NCI-H1694 (cell line): ENCODE measurements around the gene SORT1.
"Not testable (repeated sequence)": the region's sequence is repeated elsewhere in the genome, so short reads cannot be mapped to it uniquely, and the experiment has no call there.

Source experiments
- DNase-seq: peaks from one replicate; lab custom pipeline; 2025; lab: John Stamatoyannopoulos, UW

SORT1 gene

DNA sequence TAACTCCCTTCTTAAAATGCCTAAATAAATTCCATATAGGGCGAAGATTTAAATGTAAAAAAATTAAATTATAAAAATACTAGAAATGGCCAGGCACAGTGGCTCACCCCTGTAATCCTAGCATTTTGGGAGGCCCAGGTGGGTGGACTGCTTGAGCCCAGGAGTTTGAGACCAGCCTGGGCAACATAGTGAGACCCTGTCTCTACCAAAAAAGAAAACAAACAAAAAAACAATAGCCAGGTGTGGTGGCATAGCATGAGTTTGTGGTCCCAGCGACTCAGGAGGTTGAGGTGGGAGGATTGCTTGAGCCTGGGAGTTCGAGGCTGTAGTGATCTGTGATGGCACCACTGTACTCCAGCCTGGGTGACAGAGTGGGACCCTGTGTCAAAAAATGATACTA is 17.8 kb downstream of the SORT1 start:
- DNase-seq, result no peak

DNA sequence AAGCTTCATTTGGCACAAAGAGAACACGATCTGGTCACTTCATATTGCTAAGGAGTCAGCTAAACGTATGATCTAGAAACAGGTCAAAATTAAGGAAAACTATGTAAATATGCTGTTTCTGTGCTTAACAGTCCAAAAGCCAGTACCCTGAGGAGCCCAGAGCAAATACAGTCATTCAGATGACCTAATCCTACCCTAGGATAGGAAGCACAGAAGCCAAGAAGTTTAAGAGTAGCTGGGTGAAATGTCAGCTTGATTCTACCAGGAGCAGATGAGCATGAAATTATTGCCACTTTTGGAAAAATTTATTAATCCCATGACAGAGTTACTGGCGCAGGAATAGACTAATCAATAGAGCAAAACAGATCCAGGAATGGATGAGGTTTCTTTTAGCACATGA is 18.3 kb downstream of the SORT1 start:
- no peak for DNase-seq

DNA sequence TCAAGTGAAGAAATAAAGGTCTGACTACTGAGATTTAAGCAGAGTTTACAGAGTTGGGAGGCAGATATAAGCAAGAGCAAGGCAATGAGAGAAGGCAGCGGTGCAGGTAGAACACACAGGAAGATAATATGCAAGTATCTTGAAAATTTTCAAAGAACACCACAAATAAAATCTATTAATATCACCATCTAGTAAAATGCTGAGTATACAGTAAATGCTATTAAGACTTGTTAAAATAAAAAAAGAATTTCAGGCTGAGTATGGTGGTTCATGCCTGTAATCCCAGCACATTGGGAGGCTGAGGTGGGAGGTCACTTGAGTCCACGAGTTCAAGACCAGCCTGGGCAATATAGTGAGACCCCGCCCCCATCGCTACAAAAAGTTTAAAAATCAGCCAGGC is 20.0 kb downstream of the SORT1 start:
- DNase-seq, result no peak

DNA sequence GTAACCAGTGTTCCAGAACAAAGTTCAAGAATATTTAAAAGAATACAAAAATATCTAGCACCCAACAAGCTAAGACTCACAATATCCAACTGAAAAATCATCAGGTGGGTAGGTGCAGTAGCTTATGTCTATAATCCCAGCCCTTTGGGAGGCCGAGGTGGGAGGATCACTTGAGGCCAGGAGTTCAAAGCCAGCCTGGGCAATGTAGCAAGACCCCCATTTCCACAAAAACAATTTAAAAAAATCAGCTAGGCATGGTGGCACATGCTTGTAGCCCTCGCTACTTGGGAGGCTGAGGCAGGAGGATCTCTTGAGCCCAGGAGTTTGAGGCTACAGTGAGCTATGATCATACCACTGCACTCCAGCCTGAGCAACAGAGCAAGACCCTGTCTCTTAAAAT is 24.0 kb downstream of the SORT1 start:
- DNase-seq, result not testable (repeated sequence)

DNA sequence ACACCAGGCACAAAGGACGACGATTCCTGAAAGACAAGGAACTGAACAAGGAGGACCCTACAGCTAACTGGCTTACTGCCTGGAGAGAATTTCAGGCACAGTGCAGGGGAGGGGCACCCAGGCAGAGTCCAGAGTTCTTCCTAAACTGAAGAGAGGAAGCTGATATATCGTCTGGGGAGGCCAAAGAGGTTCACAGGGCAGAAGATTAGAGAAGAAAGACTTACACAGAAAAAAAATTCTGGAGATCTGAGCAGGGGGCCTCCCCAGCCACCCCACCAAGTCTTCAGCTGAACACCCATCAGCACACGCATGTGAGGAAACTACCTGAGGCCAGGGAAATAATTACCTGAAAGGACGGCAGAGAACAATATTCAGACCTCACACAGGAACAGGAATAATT is 24.6 kb downstream of the SORT1 start:
- no peak for DNase-seq

DNA sequence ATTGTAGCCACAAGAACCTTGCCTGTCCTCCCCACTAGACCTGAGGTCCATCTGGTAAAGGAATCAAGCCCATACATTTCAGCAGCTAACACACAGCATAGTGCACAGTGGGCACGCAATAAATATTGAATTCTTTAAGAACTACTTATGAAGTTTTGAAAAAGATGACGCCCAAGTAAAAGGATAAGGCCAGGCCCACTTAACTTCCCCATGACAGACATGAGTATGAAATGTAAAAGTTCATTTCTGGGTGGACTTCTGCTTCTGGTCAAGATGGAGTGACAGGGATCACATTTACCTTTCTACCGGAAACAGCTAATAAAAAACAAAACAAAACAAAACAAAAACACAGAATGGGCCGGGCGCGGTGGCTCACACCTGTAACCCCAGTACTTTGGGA is 25.4 kb downstream of the SORT1 start:
- DNase-seq, result no peak

DNA sequence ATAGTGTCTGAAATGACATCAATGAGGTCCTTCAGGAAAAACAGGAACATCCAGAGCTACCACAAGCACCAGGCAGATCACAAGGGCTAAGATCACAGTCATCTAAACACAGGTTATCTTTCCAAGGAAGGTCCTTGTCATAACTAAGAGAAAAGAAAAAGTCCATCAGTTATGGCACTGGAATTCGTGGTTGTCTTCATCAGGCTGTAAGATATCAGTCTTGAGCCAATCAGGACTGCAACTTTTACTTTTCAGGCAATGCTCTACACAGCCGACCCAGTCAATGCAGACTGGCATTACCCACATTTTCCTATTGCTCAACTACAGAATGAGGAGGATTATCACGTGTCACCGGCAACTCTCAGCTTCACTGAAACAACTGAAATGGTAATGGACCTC is 26.4 kb downstream of the SORT1 start:
- no peak for DNase-seq

DNA sequence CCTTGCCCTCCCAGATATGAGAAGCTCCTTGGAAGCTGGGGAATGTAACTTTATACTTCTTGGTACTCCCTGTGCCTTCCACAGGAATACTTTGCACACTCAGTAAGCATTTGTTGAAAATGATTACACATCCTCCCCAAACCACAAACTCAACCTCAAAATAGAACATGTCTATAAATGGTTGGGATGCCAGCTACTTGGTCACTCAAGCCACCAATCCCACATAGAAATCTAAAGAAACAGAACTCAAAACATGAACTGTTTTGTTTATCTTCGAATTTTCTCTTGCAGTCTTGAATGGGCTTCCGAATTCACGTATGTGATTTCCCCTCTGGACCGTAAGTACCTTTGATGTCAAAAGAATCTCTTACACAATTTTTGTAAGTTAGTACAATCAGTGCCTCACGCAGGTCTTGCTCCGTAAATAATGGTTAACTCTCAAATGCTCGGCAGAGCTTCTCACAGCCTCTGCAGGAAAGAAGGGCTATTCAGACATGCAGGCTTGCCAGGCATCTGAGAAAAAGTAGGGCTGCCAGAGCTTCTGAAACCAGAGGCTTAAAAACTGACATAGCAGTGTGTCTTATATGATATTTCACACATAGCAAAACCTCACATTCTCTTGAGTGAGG is 26.9 kb downstream of the SORT1 start:
- DNase-seq, result no peak

DNA sequence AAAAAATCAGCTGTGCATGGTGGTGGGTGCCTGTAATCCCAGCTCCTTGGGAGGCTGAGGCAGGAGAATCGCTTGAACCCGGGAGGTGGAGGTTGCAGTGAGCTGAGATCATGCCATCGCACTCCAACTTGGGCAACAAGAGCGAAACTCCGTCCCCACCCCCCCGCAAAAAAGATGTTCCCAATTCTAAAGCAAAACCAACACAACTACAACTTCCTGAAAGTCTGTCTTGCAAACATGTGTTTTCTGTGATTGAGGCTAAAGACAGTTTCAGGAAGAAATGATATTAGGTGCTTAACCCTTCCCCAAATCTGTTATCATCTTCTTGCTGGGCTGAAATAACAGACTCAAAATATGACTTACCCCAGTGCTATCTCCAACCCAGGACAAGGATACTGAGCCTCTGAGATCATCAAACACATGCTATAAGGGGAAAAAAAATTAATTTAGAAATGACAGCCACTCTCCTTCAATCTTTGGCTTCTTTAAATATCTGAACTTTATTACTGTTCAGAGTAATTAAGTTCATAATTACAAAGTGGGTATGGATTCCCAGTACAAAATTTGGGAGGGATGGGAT is 28.5 kb downstream of the SORT1 start:
- no peak for DNase-seq

DNA sequence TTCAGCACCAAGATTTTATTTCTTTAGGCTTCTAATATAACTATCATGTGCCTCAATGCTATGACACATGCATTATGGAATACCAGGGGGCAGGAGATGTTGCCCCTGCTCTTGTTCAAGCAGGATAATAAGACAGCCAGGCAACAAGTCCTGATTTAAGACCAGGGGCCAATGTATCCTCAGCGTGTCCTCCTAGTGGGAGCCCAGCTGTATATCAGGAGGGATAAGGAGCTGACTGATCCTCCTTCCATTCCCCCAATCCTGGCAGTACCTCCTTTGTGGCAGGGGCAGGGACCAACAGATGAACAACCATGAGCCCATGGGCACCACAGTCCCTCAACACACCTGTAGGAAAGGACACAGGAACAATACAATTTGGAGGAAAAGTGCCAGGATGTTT is 29.3 kb downstream of the SORT1 start:
- no peak for DNase-seq

DNA sequence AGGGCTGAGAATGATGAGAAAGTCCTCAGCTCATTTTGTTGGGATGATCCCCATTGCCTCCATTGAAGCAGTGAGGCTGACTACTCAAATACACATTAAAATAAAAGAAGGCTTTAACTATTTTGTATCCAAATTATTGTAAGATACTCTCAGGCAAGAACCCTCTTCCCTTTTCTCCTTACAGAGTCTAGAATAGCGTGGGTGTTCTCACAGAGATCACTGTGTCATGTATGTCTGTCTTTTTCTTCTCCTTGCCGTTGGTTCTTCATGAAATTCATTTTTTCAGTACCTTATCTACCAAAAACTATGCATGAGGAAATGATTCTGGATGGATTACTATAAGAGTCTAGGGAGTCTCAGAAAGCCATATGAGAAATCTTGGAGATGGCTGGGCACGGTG is 30.1 kb downstream of the SORT1 start:
- DNase-seq, result no peak

DNA sequence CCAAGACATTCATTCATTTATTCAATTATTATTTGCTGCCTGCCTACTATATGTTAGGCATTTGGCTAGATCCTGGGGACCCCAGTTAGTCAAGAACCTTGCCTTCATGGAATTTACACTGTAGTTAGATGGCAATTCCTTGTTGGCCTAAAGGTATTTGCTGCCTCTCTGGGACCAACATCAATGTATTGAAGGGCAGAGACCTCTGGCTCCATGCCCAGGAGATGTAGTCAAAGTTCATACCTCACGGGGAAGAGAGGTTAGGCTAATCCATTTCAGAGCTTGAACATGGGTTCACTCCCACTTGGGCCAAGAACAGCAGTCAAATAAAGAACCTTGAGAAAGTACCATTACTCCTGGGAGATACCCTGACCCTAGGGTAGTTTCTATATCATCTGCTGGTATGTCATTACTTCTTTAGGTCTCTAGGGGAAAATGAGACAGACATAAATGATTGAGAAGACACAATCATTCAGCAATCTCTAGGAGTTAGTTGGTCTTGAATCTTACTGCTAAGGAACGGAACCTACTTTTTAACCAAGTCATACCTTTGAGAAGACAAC is 32.0 kb downstream of the SORT1 start:
- DNase-seq, result no peak

DNA sequence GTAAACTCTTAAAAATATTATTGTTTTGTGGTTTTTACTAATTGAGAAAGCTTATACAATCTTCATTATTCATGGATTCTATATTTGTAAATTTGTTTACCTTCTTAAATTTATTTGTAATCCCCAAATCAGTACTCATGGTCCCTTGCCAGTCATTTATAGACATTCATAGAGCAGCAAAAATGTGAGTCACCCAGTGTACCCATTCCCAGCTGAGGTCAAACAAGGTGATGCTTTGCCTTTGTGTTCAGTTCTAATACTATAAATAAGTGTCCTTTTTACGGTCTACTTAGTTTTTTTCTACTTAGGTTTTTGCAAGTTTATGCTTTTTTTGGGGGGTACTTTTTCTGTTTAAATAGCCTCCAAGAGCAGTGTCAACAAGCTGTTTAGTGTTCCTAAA is 36.1 kb downstream of the SORT1 start:
- no peak for DNase-seq

DNA sequence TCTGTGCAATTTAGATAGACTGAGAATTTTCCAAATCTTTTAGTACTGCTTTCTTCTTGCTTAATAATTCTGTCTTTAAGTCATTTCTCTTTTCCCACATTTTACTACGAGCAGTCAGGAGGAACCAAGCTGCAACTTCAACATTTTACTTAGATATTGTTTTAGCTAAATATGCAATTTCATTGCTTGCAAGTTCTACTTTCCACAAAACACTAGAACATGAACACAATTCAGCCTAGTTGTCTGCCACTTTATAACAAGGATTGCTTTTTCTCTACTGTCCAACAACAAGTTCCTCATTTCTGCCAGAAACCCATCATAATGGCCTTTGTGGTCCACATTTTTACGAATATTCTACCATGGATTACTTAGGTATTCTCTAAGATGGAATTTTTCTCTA is 36.6 kb downstream of the SORT1 start:
- no peak for DNase-seq

DNA sequence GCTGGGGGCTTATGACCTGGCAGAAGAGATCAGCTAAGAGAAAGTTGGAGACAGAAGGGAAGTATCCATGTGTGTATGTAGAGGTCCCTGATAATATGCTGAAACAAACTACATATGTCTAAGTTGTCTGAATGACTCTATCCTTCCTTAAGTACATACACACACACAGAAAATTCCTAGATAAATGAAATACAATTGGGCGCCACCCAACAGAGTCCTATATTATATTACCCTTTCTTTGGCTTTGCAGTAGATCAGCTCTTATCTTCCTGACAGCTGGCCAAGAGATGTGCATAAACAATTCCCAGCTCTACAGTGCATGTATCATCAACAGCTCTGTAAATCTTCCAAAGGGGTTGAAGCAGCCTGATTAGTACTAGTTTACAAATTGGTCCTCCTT is 40.1 kb downstream of the SORT1 start:
- no peak for DNase-seq

DNA sequence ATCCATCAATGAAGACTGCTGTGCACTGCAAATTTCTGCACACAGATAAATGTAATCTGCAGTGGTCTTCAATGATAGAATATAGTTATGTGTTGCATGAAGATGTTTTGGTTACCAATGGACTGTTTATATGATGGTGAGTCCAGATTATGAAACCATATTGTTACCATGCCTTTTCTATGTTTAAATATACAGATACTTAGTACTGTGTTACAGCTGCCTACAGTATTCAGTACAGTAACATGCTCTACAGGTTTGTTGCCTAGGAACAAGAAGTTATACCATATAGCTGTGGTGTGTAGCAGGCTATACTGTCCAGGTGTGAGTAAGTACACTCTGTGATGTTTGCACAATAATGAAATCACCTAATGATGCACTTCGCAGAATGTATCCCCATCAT is 40.8 kb downstream of the SORT1 start:
- DNase-seq, result no peak

DNA sequence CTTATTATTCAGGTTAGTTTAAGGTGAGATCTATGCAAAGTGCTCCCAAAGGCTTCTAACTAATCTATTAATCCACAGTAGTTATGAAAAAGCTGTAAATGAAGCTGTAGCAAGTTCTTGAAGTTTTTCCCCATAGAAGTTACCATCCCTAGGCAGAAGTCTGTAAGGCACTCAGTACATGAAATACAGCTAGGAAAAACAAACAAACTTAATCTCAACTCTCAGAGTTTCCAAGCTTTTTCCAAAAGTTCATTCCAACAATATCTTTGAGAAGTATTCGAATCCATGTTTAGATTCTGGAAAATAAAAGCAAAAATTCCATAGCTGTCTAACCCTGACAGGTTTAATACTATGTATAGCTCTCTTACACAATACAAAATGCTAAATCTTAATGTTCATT is 41.2 kb downstream of the SORT1 start:
- no peak for DNase-seq

DNA sequence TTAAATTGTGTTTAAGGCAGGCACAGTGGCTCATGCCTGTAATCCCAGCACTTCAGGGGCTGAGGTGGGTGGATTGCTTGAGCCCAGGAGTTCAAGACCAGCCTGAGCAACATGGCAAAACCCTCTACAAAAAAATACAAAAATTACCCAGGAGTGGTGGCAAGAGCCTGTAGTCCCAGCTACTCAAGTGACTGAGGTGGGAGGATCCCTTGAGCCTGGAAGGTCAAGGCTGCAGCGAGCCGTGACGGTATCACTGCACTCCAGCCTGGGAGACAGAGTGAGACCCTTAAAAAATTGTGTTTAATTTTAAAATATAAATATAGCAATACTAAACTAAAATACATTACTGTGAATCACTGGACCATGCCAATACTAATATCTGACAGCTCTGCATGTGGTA is 42.8 kb downstream of the SORT1 start:
- DNase-seq, result no peak

DNA sequence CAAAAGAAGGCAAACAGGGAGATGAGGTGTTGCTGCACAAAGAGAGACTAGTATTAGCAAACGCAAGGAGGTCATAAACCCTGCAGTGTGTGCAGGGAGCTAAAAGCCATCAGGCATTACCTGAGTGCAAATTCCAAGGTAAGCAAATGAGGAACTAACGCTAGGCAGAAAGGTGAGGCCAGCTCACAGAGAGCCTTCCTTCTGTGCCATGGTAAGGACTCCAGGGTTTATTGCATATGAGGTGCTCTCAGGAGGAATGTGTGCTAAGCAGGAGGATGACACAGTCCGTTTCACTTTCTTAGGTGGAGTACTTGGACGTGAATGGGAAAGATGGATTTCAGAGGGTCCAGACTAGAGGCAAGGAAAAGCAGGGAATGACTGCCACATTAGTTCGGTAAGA is 46.3 kb downstream of the SORT1 start:
- no peak for DNase-seq

DNA sequence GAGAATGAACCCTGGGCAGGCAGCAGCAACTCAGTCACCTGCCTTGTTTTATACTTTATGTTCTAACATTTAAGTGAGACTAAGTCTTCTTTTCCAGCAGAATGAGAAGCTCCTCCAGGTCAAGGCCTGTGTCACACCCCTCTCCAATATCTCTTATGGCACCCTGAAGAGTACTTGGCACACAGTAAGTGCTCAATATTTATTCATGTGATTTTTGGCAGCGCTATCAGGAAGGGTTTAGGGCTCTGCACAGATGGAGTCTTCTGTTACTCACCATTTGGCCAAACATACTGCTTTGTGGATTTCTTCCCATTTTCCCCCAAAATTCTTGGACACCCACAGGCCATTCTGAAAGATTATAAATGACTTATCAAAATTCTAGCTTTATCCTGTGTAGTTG is 47.1 kb downstream of the SORT1 start:
- no peak for DNase-seq

DNA sequence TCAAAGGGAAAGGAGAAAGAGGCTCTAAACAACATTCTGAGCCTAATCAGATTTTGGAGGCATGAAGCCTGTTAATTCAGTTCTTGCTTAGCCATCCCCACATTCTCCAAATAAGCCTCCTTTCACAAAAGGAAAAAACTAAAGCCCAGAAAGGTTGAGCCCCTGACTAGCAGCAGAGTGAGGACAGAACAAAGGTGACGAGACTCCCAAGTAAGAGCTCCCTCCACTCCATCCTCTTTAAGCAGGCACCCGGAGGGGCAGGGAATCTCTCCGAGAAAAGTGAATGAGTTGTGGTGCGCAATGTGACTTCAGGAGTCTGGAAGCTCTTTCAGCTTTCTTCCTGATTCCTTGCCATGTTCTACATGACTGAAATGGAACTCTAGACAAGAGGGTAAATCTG is 47.5 kb downstream of the SORT1 start:
- no peak for DNase-seq

DNA sequence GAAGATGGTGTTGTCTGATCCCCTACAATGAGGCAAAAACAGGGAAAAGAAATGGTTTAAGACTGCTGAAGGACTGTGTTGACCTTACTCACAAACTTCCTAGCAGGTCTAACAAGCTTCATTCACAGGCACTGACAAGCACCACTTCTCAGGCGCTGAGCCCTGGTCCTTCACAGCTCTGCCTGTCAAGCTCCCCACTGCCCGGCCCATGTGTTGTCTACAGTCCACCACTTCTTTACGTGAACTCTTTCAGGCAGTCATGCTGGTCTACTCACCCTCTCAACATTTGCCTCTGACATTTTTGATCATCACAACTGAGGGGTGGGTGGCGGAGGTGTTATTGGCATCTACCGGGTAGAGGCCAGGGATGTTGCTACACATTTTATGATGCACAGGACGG is 50.2 kb downstream of the SORT1 start:
- DNase-seq, result no peak

DNA sequence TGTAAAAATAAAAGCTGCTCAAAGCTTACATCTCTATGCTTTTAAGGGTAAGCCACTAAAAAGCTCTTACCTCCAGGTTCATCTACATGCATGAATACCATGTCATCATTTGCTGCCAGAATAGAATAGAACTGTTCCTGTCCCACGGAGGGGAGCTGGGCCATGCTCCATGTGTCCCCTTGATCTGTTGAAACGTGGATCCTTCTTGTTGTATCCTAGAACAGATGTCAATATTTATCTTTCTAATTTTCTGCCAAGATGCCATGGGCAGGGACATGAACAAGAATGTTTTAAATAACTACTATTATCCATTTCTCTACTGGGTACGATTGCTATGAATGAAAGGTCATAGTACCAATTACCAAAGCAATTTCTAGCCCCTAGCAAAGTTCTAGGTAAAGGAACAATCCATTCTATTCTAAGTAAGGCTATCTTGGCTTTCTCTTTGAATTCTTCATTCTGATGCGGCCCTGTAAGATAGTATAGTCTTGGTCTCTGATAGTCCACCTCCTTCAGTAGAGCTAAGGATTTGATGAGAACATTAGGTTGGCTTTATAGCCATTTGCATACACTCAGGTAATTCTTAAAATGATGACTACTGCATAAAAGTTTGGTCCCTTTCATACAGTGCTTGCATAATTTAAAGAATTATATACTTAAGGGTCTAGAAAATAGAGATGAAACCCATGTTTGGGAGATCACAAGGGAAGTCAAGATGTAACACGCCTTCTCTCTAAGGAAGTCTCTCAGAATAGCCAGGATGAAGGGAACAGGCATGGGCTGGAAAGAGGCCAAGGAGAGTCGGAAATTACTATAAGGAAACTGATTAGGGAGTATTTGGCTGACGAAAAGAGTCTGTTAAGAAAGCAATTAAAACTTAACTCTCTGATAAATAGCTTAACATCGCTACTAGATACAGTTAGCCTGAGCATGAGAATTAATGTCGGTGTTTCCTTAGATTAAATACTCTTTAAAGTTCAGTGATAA is 55.5 kb downstream of the SORT1 start:
- DNase-seq, result peak; percentile 15
